OCI-LY3 (cell line): ENCODE measurements around the gene FOXD3.

Experiments
- H2AFZ ChIP-seq: fragments of 200-600, 300-600 bp; shearing (Covaris generic); 2 replicates; pipeline ENCODE4 v1.6.0; 2014; ENCODE audit warnings: antibody characterized with exemption, low read depth, low read length
- H3K27ac ChIP-seq: fragments of 200-600, 300-600 bp; sonication (generic); 2 replicates; pipeline ENCODE4 v1.5.1; 2014; ENCODE audit warnings: mild to moderate bottlenecking, low read length, moderate library complexity, mixed read lengths
- H3K27me3 ChIP-seq: fragments of 200-600, 300-600 bp; sonication (generic); 2 replicates; pipeline ENCODE4 v1.6.1; 2014; ENCODE audit warnings: low read depth, low read length, mixed read lengths
- H3K36me3 ChIP-seq: fragments of 200-600, 300-600 bp; sonication (generic); replicated peaks from 2 replicates; pipeline ENCODE3; 2014; ENCODE audit warnings: low read depth, low read length, mixed read lengths
- H3K4me1 ChIP-seq: fragments of 300-600, 200-600 bp; sonication (generic); 2 replicates; pipeline ENCODE4 v1.6.1; 2014; ENCODE audit warnings: low read length, mixed read lengths
- H3K4me2 ChIP-seq: fragments of 200-600, 300-600 bp; sonication (generic); 2 replicates; pipeline ENCODE4 v1.6.1; 2014; ENCODE audit warnings: low read length, mixed read lengths
- H3K4me3 ChIP-seq: fragments of 300-600, 200-600 bp; sonication (generic); 2 replicates; pipeline ENCODE4 v1.5.1; 2014; ENCODE audit warnings: antibody characterized with exemption, mild to moderate bottlenecking, low read length, moderate library complexity
- H3K79me2 ChIP-seq: fragments of 300-600, 200-600 bp; shearing (Covaris generic); 2 replicates; pipeline ENCODE4 v1.6.1; 2014; ENCODE audit warnings: mild to moderate bottlenecking, low read length, mixed read lengths
- H3K9ac ChIP-seq: fragments of 300-600, 200-600 bp; shearing (Covaris generic); 2 replicates; pipeline ENCODE4 v1.6.0; 2014; ENCODE audit warnings: mild to moderate bottlenecking, low read length, moderate library complexity
- H3K9me3 ChIP-seq: fragments of 200-600, 300-600 bp; shearing (Covaris generic); 2 replicates; pipeline ENCODE4 v1.6.1; 2014; ENCODE audit warnings: low read length, mixed read lengths; ENCODE audit not compliant: insufficient read depth
- H4K20me1 ChIP-seq: fragments of 200-600, 300-600 bp; sonication (generic); 2 replicates; pipeline ENCODE4 v1.6.1; 2016; ENCODE audit warnings: low read length, mixed read lengths; ENCODE audit not compliant: insufficient read depth
- CTCF ChIP-seq: fragments of 200-600, 300-600 bp; sonication (generic); IDR thresholded peaks from 2 replicates; pipeline ENCODE4 v1.5.1; 2014; ENCODE audit warnings: antibody characterized with exemption, low read length, low read depth
- EZH2phosphoT487 ChIP-seq: fragments of 200-600 bp; shearing (Covaris generic); IDR thresholded peaks from 2 replicates; pipeline ENCODE4 v1.6.1; 2018; ENCODE audit warnings: antibody characterized with exemption, mixed run types, low read depth

Gene FOXD3

GRCh38 chr1:63325279-63325985, 3.1 kb downstream of the FOXD3 start:
- H3K4me3 ChIP-seq = no peak overlapping the region

GRCh38 chr1:63326106-63326472, 3.7 kb downstream of the FOXD3 start:
- Histone ChIP-seq H4K20me1 (no peaks in the 10 kb centered on the region), H3K4me2 (no peak overlapping the region), H3K79me2 (no peaks in the 10 kb centered on the region), H3K9me3 (no peaks in the 10 kb centered on the region), H3K4me3 (no peak overlapping the region), H3K9ac (no peak overlapping the region), H3K36me3 (no peaks in the 10 kb centered on the region), H3K27me3 (no peaks in the 10 kb centered on the region), H3K4me1 (0 out of 2 replicates have a peak, but pooled peaks cover 3% of the 10 kb centered on the region), H3K27ac (no peak overlapping the region), H2AFZ (no peak overlapping the region)
- TF ChIP-seq EZH2phosphoT487 = no peak
- no peak for TF ChIP-seq CTCF

More at GRCh38 chr1:63325279-63325985, 3.1 kb downstream of the FOXD3 start:
- no peaks in the 10 kb centered on the region for H3K79me2 ChIP-seq
- H2AFZ ChIP-seq = no peak overlapping the region
- H3K9ac ChIP-seq = no peak overlapping the region
- H3K9me3 ChIP-seq = no peaks in the 10 kb centered on the region
- H3K27ac ChIP-seq = no peak overlapping the region
- H4K20me1 ChIP-seq = no peaks in the 10 kb centered on the region
- no peaks in the 10 kb centered on the region for H3K36me3 ChIP-seq
- no peak overlapping the region for H3K4me2 ChIP-seq
- no peaks in the 10 kb centered on the region for H3K27me3 ChIP-seq
- no peak for TF ChIP-seq EZH2phosphoT487
- no peak for TF ChIP-seq CTCF
- 0 out of 2 replicates have a peak, but pooled peaks cover 3% of the 10 kb centered on the region for H3K4me1 ChIP-seq

GRCh38 chr1:63326473-63327380, 4.4 kb downstream of the FOXD3 start:
- Histone ChIP-seq H4K20me1 (no peaks in the 10 kb centered on the region), H3K36me3 (no peaks in the 10 kb centered on the region), H3K27ac (no peak overlapping the region), H3K9me3 (no peaks in the 10 kb centered on the region), H3K4me2 (peak overlapping the region; percentile 98), H3K27me3 (no peaks in the 10 kb centered on the region), H2AFZ (peak overlapping the region; percentile 94), H3K79me2 (no peaks in the 10 kb centered on the region), H3K4me3 (peak overlapping the region; percentile 76), H3K4me1 (0 out of 2 replicates have a peak, but pooled peaks cover 3% of the 10 kb centered on the region), H3K9ac (peak overlapping the region; percentile 52; the same call in 1 of the 2 replicates)
- no peak for TF ChIP-seq EZH2phosphoT487
- no peak for TF ChIP-seq CTCF
